Keratinocyte (primary cell): ENCODE results near the gene ALK. TPM values are rescaled to one million over a fixed set of nuclear protein-coding genes. Genes with fewer than 3 reads are reported as not detected.

Experiments used
- DNase-seq: peaks from one replicate; pipeline ENCODE4 v3.0.0-alpha.2; 2011; ENCODE audit warnings: low read depth, missing footprints, low spot score
- FAIRE-seq: peaks from 2 replicates; lab custom pipeline; 2011; peaks lifted over from hg19 to GRCh38; lab: Jason Lieb, UNC
- H2AFZ ChIP-seq: 2 replicates; pipeline ENCODE4 v1.6.0; 2012; ENCODE audit warnings: low read length, control low read depth, inconsistent platforms; ENCODE audit not compliant: control insufficient read depth
- H3K27ac ChIP-seq: 2 replicates; pipeline ENCODE4 v1.5.1; 2011; ENCODE audit warnings: low read length; ENCODE audit not compliant: control insufficient read depth, insufficient read depth
- H3K27me3 ChIP-seq: 3 replicates; pipeline ENCODE4 v1.6.0; 2011; ENCODE audit warnings: low read length; ENCODE audit not compliant: control insufficient read depth, insufficient read depth; ENCODE audit errors: extremely low read depth
- H3K36me3 ChIP-seq, 2 experiments: 2 replicates in 1 of 2; 3 replicates in 1 of 2; pipeline ENCODE4 v1.5.1; 2011; ENCODE audit warnings: low read length in 2 of 2, mild to moderate bottlenecking in 1 of 2; ENCODE audit not compliant: control insufficient read depth in 2 of 2, insufficient read depth in 2 of 2; ENCODE audit errors: extremely low read depth in 1 of 2
- H3K4me1 ChIP-seq: 3 replicates; pipeline ENCODE4 v1.5.1; 2011; ENCODE audit warnings: low read length; ENCODE audit not compliant: control insufficient read depth, insufficient read depth; ENCODE audit errors: extremely low read depth
- H3K4me2 ChIP-seq: 3 replicates; pipeline ENCODE4 v1.6.0; 2011; ENCODE audit warnings: low read depth, low read length; ENCODE audit not compliant: control insufficient read depth, insufficient read depth; ENCODE audit errors: extremely low read depth
- H3K4me3 ChIP-seq, 3 experiments: fragments of 200-600 bp in 1 of 3; sonication (generic) in 1 of 3; 2 replicates in 2 of 3; 3 replicates in 1 of 3; pipeline ENCODE4 v1.5.1; 2011 to 2016; ENCODE audit warnings: low read length in 3 of 3, mild to moderate bottlenecking in 3 of 3, control low read depth in 2 of 3, inconsistent platforms in 1 of 3, low read depth in 1 of 3, mixed read lengths in 1 of 3, mixed run types in 1 of 3, moderate library complexity in 1 of 3; ENCODE audit not compliant: control insufficient read depth in 2 of 3, insufficient read depth in 2 of 3; ENCODE audit errors: extremely low read depth in 1 of 3
- H3K79me2 ChIP-seq: 2 replicates; pipeline ENCODE4 v1.6.0; 2012; ENCODE audit warnings: low read length; ENCODE audit not compliant: control insufficient read depth, insufficient read depth
- H3K9ac ChIP-seq: 3 replicates; pipeline ENCODE4 v1.6.0; 2011; ENCODE audit warnings: low read length; ENCODE audit not compliant: control insufficient read depth, insufficient read depth; ENCODE audit errors: extremely low read depth
- H3K9me1 ChIP-seq: 3 replicates; pipeline ENCODE4 v1.6.0; 2011; ENCODE audit warnings: low read length; ENCODE audit not compliant: control insufficient read depth, insufficient read depth; ENCODE audit errors: extremely low read depth
- H3K9me3 ChIP-seq: 2 replicates; pipeline ENCODE4 v1.5.1; 2012; ENCODE audit warnings: low read depth, low read length; ENCODE audit not compliant: control insufficient read depth
- H4K20me1 ChIP-seq: 3 replicates; pipeline ENCODE4 v1.6.0; 2011; ENCODE audit warnings: low read length; ENCODE audit not compliant: control insufficient read depth, insufficient read depth; ENCODE audit errors: extremely low read depth
- EZH2 ChIP-seq: IDR thresholded peaks from one replicate; pipeline ENCODE4 v1.6.1; 2012; ENCODE audit warnings: inconsistent platforms, mild to moderate bottlenecking, low read length, moderate library complexity
- dilution Hi-C: fragments of 300-500 bp; cut with MboI; formaldehyde crosslinking; loops from one replicate; pipeline ENCODE4 v1.7.0; 2020; ENCODE audit warnings: low sequenced_read_pairs; ENCODE audit not compliant: extremely low pct_ligation_motif_present
- polyA plus RNA-seq, 5 experiments: library from polyadenylated mRNA; depleted of rRNA in 3 of 5; stranded (reverse) in 3 of 5; stranded (forward) in 1 of 5; unstranded in 1 of 5; fragments of >200 nt; gene quantifications; 1 replicate in 1 of 5; 2 replicates in 3 of 5; 3 replicates in 1 of 5; pipeline versions ENCODE4 v1.2.1 to v1.2.3, GENCODE V29; 2011 to 2012; ENCODE audit warnings: missing spikeins in 2 of 5, low read depth in 1 of 5, low replicate concordance in 1 of 5
- TF ChIP-seq, protein P1 (sequence below), 3 experiments: IDR thresholded peaks in 1 of 3; conservative IDR thresholded peaks in 1 of 3; optimal IDR thresholded peaks in 1 of 3; 2 replicates in 2 of 3; 3 replicates in 1 of 3; pipeline versions ENCODE3 to v1.5.1; 2011; ENCODE audit warnings: low read length in 3 of 3, mild to moderate bottlenecking in 3 of 3, moderate library complexity in 2 of 3, control low read depth in 1 of 3, inconsistent platforms in 1 of 3; ENCODE audit not compliant: insufficient read depth in 2 of 3; ENCODE audit errors: extremely low read depth in 1 of 3

The ALK gene
- polyA plus RNA-seq, 1 donor (not counting 4 experiments of a cell fraction or from before 2014, with no cell fraction given) = not detected

DNA sequence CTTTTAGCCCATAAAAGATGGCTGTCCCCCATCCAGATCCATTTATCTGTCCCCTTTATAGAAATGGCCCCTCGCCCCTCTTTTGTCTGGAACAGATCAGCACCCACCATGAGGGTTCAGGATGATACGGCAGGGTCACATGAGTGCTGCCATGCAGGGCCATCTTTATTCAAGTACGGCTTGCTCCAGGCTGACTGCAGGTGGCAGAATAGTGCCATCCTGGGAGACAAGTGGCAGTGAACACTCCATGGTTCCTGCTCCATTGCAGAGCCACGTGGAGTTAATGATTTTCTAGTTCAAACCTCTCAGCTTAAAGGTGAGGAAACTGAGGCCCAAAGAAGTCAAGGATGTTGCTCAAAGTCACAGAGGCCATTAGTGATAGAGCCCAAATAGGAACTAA is 625.5 kb downstream of the ALK start:
- no peak overlapping the region for H3K27ac ChIP-seq
- no peaks in the 10 kb centered on the region for H3K79me2 ChIP-seq
- FAIRE-seq = no peak
- DNase-seq = no peak
- no peaks in the 10 kb centered on the region for H3K9me3 ChIP-seq
- TF ChIP-seq, protein P1, sequence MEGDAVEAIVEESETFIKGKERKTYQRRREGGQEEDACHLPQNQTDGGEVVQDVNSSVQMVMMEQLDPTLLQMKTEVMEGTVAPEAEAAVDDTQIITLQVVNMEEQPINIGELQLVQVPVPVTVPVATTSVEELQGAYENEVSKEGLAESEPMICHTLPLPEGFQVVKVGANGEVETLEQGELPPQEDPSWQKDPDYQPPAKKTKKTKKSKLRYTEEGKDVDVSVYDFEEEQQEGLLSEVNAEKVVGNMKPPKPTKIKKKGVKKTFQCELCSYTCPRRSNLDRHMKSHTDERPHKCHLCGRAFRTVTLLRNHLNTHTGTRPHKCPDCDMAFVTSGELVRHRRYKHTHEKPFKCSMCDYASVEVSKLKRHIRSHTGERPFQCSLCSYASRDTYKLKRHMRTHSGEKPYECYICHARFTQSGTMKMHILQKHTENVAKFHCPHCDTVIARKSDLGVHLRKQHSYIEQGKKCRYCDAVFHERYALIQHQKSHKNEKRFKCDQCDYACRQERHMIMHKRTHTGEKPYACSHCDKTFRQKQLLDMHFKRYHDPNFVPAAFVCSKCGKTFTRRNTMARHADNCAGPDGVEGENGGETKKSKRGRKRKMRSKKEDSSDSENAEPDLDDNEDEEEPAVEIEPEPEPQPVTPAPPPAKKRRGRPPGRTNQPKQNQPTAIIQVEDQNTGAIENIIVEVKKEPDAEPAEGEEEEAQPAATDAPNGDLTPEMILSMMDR (optimal IDR thresholded peaks at IDR 0.05 in 1 of 3, IDR thresholded peaks at IDR 0.05 in 1 of 3, conservative IDR thresholded peaks at IDR 0.05 in 1 of 3; ENCODE audit: extremely low read depth in 1 of 3, insufficient read depth in 2 of 3, low read length in 3 of 3) = peak; percentile 34 to 90 (median 70)
- no peak for TF ChIP-seq EZH2
- H4K20me1 ChIP-seq = no peaks in the 10 kb centered on the region
- no peak overlapping the region for H3K9ac ChIP-seq
- H2AFZ ChIP-seq = no peak overlapping the region
- dilution Hi-C loops = no loop called here
- H3K9me1 ChIP-seq = no peaks in the 10 kb centered on the region
- no peak overlapping the region for H3K4me3 ChIP-seq
- no peaks in the 10 kb centered on the region for H3K36me3 ChIP-seq
- H3K4me1 ChIP-seq = no peaks in the 10 kb centered on the region
- H3K4me2 ChIP-seq = no peak overlapping the region
- H3K27me3 ChIP-seq = peaks cover 3% of the 10 kb centered on the region

DNA sequence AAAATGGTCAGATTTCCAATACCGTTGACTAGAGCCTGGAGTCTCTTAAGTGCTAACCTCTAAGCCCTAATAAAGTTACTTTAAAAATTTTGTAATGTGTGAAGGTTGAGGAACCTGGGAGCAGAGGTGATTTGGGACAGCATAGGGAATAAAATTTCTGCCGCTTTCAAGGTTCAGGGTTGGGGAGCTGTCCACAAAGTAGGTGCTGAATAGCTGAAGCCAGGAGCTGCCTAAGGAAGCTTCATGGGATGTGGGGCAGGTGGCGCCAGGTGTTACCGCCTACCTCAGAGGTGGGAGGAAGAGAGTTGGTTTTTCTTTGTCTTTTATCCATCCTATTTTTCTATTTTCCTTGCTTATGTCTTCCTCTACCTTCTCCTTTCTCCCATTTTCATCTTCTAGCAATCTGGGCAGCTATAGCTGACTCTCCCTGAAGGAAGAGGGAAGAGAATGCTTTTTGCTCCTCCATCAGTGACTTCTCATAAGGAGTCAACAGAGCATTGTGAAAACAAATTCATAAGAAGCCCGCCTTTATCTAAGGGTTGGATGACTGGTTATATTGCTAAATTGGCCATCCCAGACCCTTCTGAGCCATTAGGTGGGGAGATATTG is 627.5 kb downstream of the ALK start:
- FAIRE-seq (peak; percentile 53), DNase-seq (no peak)
- H3K27me3 ChIP-seq = peaks cover 6% of the 10 kb centered on the region
- no peak overlapping the region for H3K27ac ChIP-seq
- TF ChIP-seq EZH2 = no peak
- TF ChIP-seq, protein P1 (optimal IDR thresholded peaks at IDR 0.05 in 1 of 3, IDR thresholded peaks at IDR 0.05 in 1 of 3, conservative IDR thresholded peaks at IDR 0.05 in 1 of 3; ENCODE audit: extremely low read depth in 1 of 3, insufficient read depth in 2 of 3, low read length in 3 of 3) = peak in 1 of 3 experiments; percentile 18
- H3K4me1 ChIP-seq = no peaks in the 10 kb centered on the region
- no peak overlapping the region for H3K4me3 ChIP-seq
- dilution Hi-C loops = no loop called here
- no peaks in the 10 kb centered on the region for H3K9me3 ChIP-seq
- no peak overlapping the region for H2AFZ ChIP-seq
- no peak overlapping the region for H3K9ac ChIP-seq
- no peaks in the 10 kb centered on the region for H3K79me2 ChIP-seq
- no peak overlapping the region for H3K4me2 ChIP-seq
- no peaks in the 10 kb centered on the region for H3K36me3 ChIP-seq
- H3K9me1 ChIP-seq = no peaks in the 10 kb centered on the region
- H4K20me1 ChIP-seq = no peaks in the 10 kb centered on the region
